ENCODE measurements around the gene CRYL1.

- TF ChIP-seq, protein P1, sequence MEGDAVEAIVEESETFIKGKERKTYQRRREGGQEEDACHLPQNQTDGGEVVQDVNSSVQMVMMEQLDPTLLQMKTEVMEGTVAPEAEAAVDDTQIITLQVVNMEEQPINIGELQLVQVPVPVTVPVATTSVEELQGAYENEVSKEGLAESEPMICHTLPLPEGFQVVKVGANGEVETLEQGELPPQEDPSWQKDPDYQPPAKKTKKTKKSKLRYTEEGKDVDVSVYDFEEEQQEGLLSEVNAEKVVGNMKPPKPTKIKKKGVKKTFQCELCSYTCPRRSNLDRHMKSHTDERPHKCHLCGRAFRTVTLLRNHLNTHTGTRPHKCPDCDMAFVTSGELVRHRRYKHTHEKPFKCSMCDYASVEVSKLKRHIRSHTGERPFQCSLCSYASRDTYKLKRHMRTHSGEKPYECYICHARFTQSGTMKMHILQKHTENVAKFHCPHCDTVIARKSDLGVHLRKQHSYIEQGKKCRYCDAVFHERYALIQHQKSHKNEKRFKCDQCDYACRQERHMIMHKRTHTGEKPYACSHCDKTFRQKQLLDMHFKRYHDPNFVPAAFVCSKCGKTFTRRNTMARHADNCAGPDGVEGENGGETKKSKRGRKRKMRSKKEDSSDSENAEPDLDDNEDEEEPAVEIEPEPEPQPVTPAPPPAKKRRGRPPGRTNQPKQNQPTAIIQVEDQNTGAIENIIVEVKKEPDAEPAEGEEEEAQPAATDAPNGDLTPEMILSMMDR (IDR thresholded peaks at IDR 0.05; ENCODE audit: low read length) = no peak
- TF ChIP-seq EZH2 (optimal IDR thresholded peaks at IDR 0.05; ENCODE audit: low read depth, low read length) = no peak
Observed at GRCh38 chr13:20381401-20381800, 144.3 kb downstream of the CRYL1 start.

Data from MM.1S (cell line).